GM23248 (cell line): Measurements from ENCODE around the gene SART1. TPM values are rescaled to one million over a fixed set of nuclear protein-coding genes. Genes with fewer than 3 reads are reported as not detected.

Source experiments
- DNase-seq: peaks from one replicate; pipeline ENCODE4 v3.0.0-alpha.2; 2015
- H2AFZ ChIP-seq: fragments of 200-600 bp; sonication (generic); 2 replicates; pipeline ENCODE4 v1.6.1; 2016; ENCODE audit warnings: antibody characterized with exemption
- H3F3A ChIP-seq: fragments of 200-600 bp; sonication (generic); 2 replicates; pipeline ENCODE4 v1.6.1; 2016; ENCODE audit warnings: mild to moderate bottlenecking, antibody characterized with exemption, mixed run types; ENCODE audit not compliant: insufficient read depth
- H3K27ac ChIP-seq: fragments of 200-600 bp; sonication (generic); 2 replicates; pipeline ENCODE4 v1.5.1; 2016; ENCODE audit warnings: mild to moderate bottlenecking
- H3K27me3 ChIP-seq: fragments of 200-600 bp; sonication (generic); replicated peaks from 2 replicates; pipeline ENCODE4 v1.6.1; 2016; ENCODE audit warnings: mild to moderate bottlenecking; ENCODE audit not compliant: insufficient read depth
- H3K36me3 ChIP-seq: fragments of 200-600 bp; sonication (generic); 2 replicates; pipeline ENCODE4 v1.6.1; 2016; ENCODE audit warnings: low read depth, mild to moderate bottlenecking
- H3K4me1 ChIP-seq: fragments of 200-600 bp; sonication (generic); 2 replicates; pipeline ENCODE4 v1.6.1; 2016; ENCODE audit warnings: mild to moderate bottlenecking; ENCODE audit not compliant: insufficient read depth
- H3K4me2 ChIP-seq: fragments of 200-600 bp; sonication (generic); one replicate; pipeline ENCODE4 v1.6.1; 2016; ENCODE audit warnings: mild to moderate bottlenecking; ENCODE audit not compliant: unreplicated experiment
- H3K4me3 ChIP-seq: fragments of 200-600 bp; sonication (generic); 2 replicates; pipeline ENCODE4 v1.5.1; 2016; ENCODE audit warnings: mild to moderate bottlenecking
- H3K79me2 ChIP-seq: fragments of 200-600 bp; sonication (generic); 2 replicates; pipeline ENCODE4 v1.6.1; 2016; ENCODE audit warnings: mild to moderate bottlenecking; ENCODE audit not compliant: insufficient read depth
- H3K9ac ChIP-seq: fragments of 200-600 bp; sonication (generic); 2 replicates; pipeline ENCODE4 v1.6.1; 2016; ENCODE audit warnings: mild to moderate bottlenecking
- H3K9me2 ChIP-seq: fragments of 200-600 bp; sonication (generic); 2 replicates; pipeline ENCODE4 v1.6.1; 2016; ENCODE audit warnings: mixed run types, mild to moderate bottlenecking, moderate library complexity; ENCODE audit not compliant: insufficient read depth
- H3K9me3 ChIP-seq: fragments of 200-600 bp; sonication (generic); one replicate; pipeline ENCODE4 v1.6.1; 2017; ENCODE audit warnings: low read depth
- H4K20me1 ChIP-seq: fragments of 200-600 bp; sonication (generic); 2 replicates; pipeline ENCODE4 v1.6.0; 2016; ENCODE audit not compliant: insufficient read depth
- EZH2 ChIP-seq: fragments of 200-600 bp; sonication (generic); IDR thresholded peaks from 2 replicates; pipeline ENCODE4 v1.6.1; 2018; ENCODE audit warnings: antibody characterized with exemption, mild to moderate bottlenecking; ENCODE audit not compliant: insufficient read depth, poor library complexity, severe bottlenecking
- EZH2phosphoT487 ChIP-seq: fragments of 200-600 bp; sonication (generic); IDR thresholded peaks from 2 replicates; pipeline ENCODE4 v1.6.1; 2018; ENCODE audit warnings: antibody characterized with exemption, moderate library complexity, mild to moderate bottlenecking, low read depth; ENCODE audit not compliant: insufficient read depth
- WGBS, 2 experiments: methylation state at CpG; one replicate each; pipeline ENCODE4 v1.1.6; 2015 to 2017; ENCODE audit warnings: low lambda C conversion rate in 2 of 2, low coverage in 1 of 2; ENCODE audit errors: missing lambda C conversion rate in 2 of 2; 5-methylcytosine and 5-hydroxymethylcytosine counted together
- in situ Hi-C: fragments of 300-500 bp; cut with MboI; formaldehyde crosslinking; loops from 2 replicates; pipeline ENCODE4 v1.15.0; 2020
- polyA plus RNA-seq: library from polyadenylated mRNA; unstranded; fragments of >200 nt; fragmentation: Nextera tagmentation; extraction: Ambion mirVana; gene quantifications from 2 replicates; pipeline ENCODE4 v1.2.1, GENCODE V29; 2016
- total RNA-seq: library from RNA; depleted of rRNA; stranded (reverse); fragments of >200 nt; shearing (Covaris generic); gene quantifications from 2 replicates; pipeline ENCODE4 v1.2.3, GENCODE V29; 2014

Gene SART1
- total and polyA plus RNA-seq, 2 experiments from 2014 or later, result 27.7 to 48.6 TPM

- WGBS, 2 experiments, result 81 to 84% methylated on average over 10 of the region's 10 CpGs
- no peak for DNase-seq
- H2AFZ ChIP-seq, result no peak overlapping the region
- no peak overlapping the region for H3K4me2 ChIP-seq
- no peak overlapping the region for H3K27ac ChIP-seq
- peaks cover 20% of the 10 kb centered on the region for H3K4me1 ChIP-seq
- peaks cover 19% of the 10 kb centered on the region; the same call in 1 of the 2 replicates for H3K36me3 ChIP-seq
- peaks cover 40% of the 10 kb centered on the region for H3F3A ChIP-seq
- no peaks in the 10 kb centered on the region for H3K9me2 ChIP-seq
- no peaks in the 10 kb centered on the region for H3K9me3 ChIP-seq
- TF ChIP-seq EZH2, result no peak
- no peak for TF ChIP-seq EZH2phosphoT487
- in situ Hi-C loops, result no loop called here
- no peaks in the 10 kb centered on the region for H4K20me1 ChIP-seq
- H3K79me2 ChIP-seq, result peaks cover 61% of the 10 kb centered on the region
- no peaks in the 10 kb centered on the region for H3K27me3 ChIP-seq
- H3K4me3 ChIP-seq, result no peak overlapping the region
- H3K9ac ChIP-seq, result no peak overlapping the region
Measured at GRCh38 chr11:65921876-65922275, 39.7 kb upstream of the SART1 start.

- no peak overlapping the region for H3K4me3 ChIP-seq
- TF ChIP-seq EZH2phosphoT487 (no peak), EZH2 (no peak)
- peaks cover 13% of the 10 kb centered on the region for H3K4me1 ChIP-seq
- H3K9me3 ChIP-seq, result no peaks in the 10 kb centered on the region
- H3K27ac ChIP-seq, result no peak overlapping the region
- no peak for DNase-seq
- no peak overlapping the region for H3K9ac ChIP-seq
- peaks cover 40% of the 10 kb centered on the region for H3F3A ChIP-seq
- no peaks in the 10 kb centered on the region for H3K27me3 ChIP-seq
- no peaks in the 10 kb centered on the region for H3K9me2 ChIP-seq
- H2AFZ ChIP-seq, result no peak overlapping the region
- H3K4me2 ChIP-seq, result no peak overlapping the region
- in situ Hi-C loops, result no loop called here
- no peaks in the 10 kb centered on the region for H4K20me1 ChIP-seq
- 67 to 68% methylated on average over 3 of the region's 3 CpGs for WGBS, 2 experiments
- H3K36me3 ChIP-seq, result peaks cover 19% of the 10 kb centered on the region; the same call in 1 of the 2 replicates
- H3K79me2 ChIP-seq, result peaks cover 54% of the 10 kb centered on the region
Measured at GRCh38 chr11:65922565-65922964, 39.0 kb upstream of the SART1 start.

- Histone ChIP-seq H3F3A (peaks cover 39% of the 10 kb centered on the region), H3K27ac (no peak overlapping the region), H3K27me3 (no peaks in the 10 kb centered on the region), H3K9me2 (no peaks in the 10 kb centered on the region), H3K79me2 (peaks cover 32% of the 10 kb centered on the region), H3K9me3 (no peaks in the 10 kb centered on the region), H3K9ac (no peak overlapping the region), H3K36me3 (peaks cover 19% of the 10 kb centered on the region; the same call in 1 of the 2 replicates), H2AFZ (no peak overlapping the region), H3K4me2 (no peak overlapping the region), H3K4me1 (peaks cover 6% of the 10 kb centered on the region; the same call in 1 of the 2 replicates), H3K4me3 (no peak overlapping the region), H4K20me1 (no peaks in the 10 kb centered on the region)
- TF ChIP-seq EZH2phosphoT487, result no peak
- no peak for TF ChIP-seq EZH2
- in situ Hi-C loops, result no loop called here
- whole genome bisulfite sequencing, 2 experiments, result 47 to 50% methylated on average over 2 of the region's 2 CpGs
- no peak for DNase-seq
Measured at GRCh38 chr11:65925397-65925796, 36.1 kb upstream of the SART1 start.

- no peak overlapping the region for H3K9ac ChIP-seq
- H3K4me2 ChIP-seq, result no peak overlapping the region
- no peak overlapping the region for H3K27ac ChIP-seq
- H2AFZ ChIP-seq, result no peak overlapping the region
- peaks cover 32% of the 10 kb centered on the region for H3F3A ChIP-seq
- no peak overlapping the region for H3K4me3 ChIP-seq
- peaks cover 7% of the 10 kb centered on the region; the same call in 1 of the 2 replicates for H3K36me3 ChIP-seq
- no peaks in the 10 kb centered on the region for H3K4me1 ChIP-seq
- no peak for TF ChIP-seq EZH2phosphoT487
- DNase-seq, result peak; percentile 31
- in situ Hi-C loops, result no loop called here
- 51 to 54% methylated on average over 9 of the region's 9 CpGs for WGBS, 2 experiments
- H3K27me3 ChIP-seq, result no peaks in the 10 kb centered on the region
- peaks cover 7% of the 10 kb centered on the region for H3K79me2 ChIP-seq
- no peaks in the 10 kb centered on the region for H3K9me3 ChIP-seq
- H4K20me1 ChIP-seq, result no peaks in the 10 kb centered on the region
- no peaks in the 10 kb centered on the region for H3K9me2 ChIP-seq
Measured at GRCh38 chr11:65927904-65928397, 33.6 kb upstream of the SART1 start.

- DNase-seq, result no peak
- H2AFZ ChIP-seq, result no peak overlapping the region
- H3K9me3 ChIP-seq, result no peaks in the 10 kb centered on the region
- TF ChIP-seq EZH2, result no peak
- H3K27ac ChIP-seq, result no peak overlapping the region
- no peaks in the 10 kb centered on the region for H3K9me2 ChIP-seq
- no peaks in the 10 kb centered on the region for H3K27me3 ChIP-seq
- H4K20me1 ChIP-seq, result no peaks in the 10 kb centered on the region
- H3K4me1 ChIP-seq, result no peaks in the 10 kb centered on the region
- H3K4me2 ChIP-seq, result no peak overlapping the region
- WGBS, 2 experiments, result 88 to 92% methylated on average over 6 of the region's 6 CpGs
- peaks cover 25% of the 10 kb centered on the region for H3F3A ChIP-seq
- H3K4me3 ChIP-seq, result no peak overlapping the region
- H3K9ac ChIP-seq, result no peak overlapping the region
- H3K79me2 ChIP-seq, result no peaks in the 10 kb centered on the region
- in situ Hi-C loops, result no loop called here
- H3K36me3 ChIP-seq, result no peaks in the 10 kb centered on the region
Measured at GRCh38 chr11:65928667-65929066, 32.9 kb upstream of the SART1 start.
